ENCODE measurements around the gene FNBP1. TPM values are rescaled to one million over a fixed set of nuclear protein-coding genes. Genes with fewer than 3 reads are reported as not detected.

Gene FNBP1
- polyA plus RNA-seq, 2 of the 4 experiments (the other 2 are of a cell fraction): 10.6 to 15.6 TPM

DNA sequence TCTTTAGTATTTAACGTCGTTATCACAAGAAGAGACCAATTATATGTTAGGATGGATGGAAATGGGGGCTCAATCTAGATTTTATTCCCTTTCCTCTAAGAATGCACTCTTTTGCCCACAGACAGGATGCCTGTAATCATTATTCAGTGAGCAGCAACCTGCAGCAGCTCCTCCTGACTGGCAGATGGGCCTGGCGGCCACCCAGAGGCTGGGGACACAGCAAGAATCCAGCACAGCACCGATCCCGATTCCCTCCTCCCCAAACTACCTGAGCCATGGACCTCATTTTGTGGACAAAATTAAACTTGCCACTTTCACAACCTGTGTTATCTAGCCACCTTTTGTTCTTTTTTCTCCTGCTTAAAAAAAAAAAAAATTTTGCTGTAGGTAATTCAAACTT lies 106.8 kb downstream of the FNBP1 start:
- no peak for DNase-seq (ENCODE audit: low read depth in 1 of 2, low spot score in 1 of 2)
- Histone ChIP-seq H3K27ac (no peak overlapping the region), H3K4me2 (no peak overlapping the region), H3K4me3 (no peak overlapping the region), H3K4me1 (0 out of 3 replicates have a peak, but pooled peaks cover 4% of the 10 kb centered on the region), H3K9me3 (peaks cover 3% of the 10 kb centered on the region; the same call in 2 of the 3 replicates)
- FAIRE-seq: no peak
- ChIA-PET CTCF (no interaction called here), POLR2A (no interaction called here)
- ATAC-seq: no peak
- 77% methylated on average over 5 of the region's 5 CpGs for WGBS (ENCODE audit: missing lambda C conversion rate)
- TF ChIP-seq POLR2A (IDR thresholded peaks at IDR 0.05; ENCODE audit: low read length) (no peak), MAFK (IDR thresholded peaks at IDR 0.05; ENCODE audit: partially characterized antibody) (no peak), GATA3 (IDR thresholded peaks at IDR 0.05; ENCODE audit: borderline replicate concordance) (no peak), CBX2 (IDR thresholded peaks at IDR 0.05; ENCODE audit: borderline replicate concordance, low read depth) (no peak), HOXA7 (CRISPR knock-in tag; IDR thresholded peaks at IDR 0.05) (no peak), EP300 (IDR thresholded peaks at IDR 0.05) (no peak), USF2 (IDR thresholded peaks at IDR 0.05) (no peak), MYC (IDR thresholded peaks at IDR 0.05; ENCODE audit: borderline replicate concordance, low read length) (no peak), ZFP36 (IDR thresholded peaks at IDR 0.05; ENCODE audit: borderline replicate concordance, partially characterized antibody) (no peak), CHD4 (IDR thresholded peaks at IDR 0.05; ENCODE audit: borderline replicate concordance) (no peak), SREBF2 (IDR thresholded peaks at IDR 0.05) (no peak), MAZ (IDR thresholded peaks at IDR 0.05; ENCODE audit: borderline replicate concordance, low read depth, low read length) (no peak)

GRCh38 chr9:129934780-129935179 lies 108.2 kb downstream of the FNBP1 start:
- ChIA-PET POLR2A (interaction anchor here (0.7 kb wide), 1 partner anchor 561 kb away, joined by 5 read pairs; no protein-coding TSS in a partner anchor), CTCF (no interaction called here)
- WGBS (ENCODE audit: missing lambda C conversion rate): 87% methylated on average over 5 of the region's 5 CpGs
- DNase-seq (ENCODE audit: low read depth in 1 of 2, low spot score in 1 of 2) (no peak), ATAC-seq (no peak), FAIRE-seq (no peak)
- no peak overlapping the region for H3K4me3 ChIP-seq
- no peak overlapping the region for H3K4me2 ChIP-seq
- H3K9me3 ChIP-seq: no peaks in the 10 kb centered on the region
- TF ChIP-seq POLR2A (IDR thresholded peaks at IDR 0.05; ENCODE audit: low read length): no peak
- TF ChIP-seq EHF (CRISPR knock-in tag; IDR thresholded peaks at IDR 0.05): no peak
- no peak for TF ChIP-seq PBX3 (IDR thresholded peaks at IDR 0.05)
- no peak for TF ChIP-seq ZC3H11A (IDR thresholded peaks at IDR 0.05)
- TF ChIP-seq HMGXB4 (CRISPR knock-in tag; IDR thresholded peaks at IDR 0.05; ENCODE audit: borderline replicate concordance): no peak
- TF ChIP-seq HES2 (IDR thresholded peaks at IDR 0.05): no peak
- no peak for TF ChIP-seq PHF8 (IDR thresholded peaks at IDR 0.05; ENCODE audit: borderline replicate concordance, low read depth)
- no peak for TF ChIP-seq CHD4 (IDR thresholded peaks at IDR 0.05; ENCODE audit: borderline replicate concordance)
- TF ChIP-seq MAX (IDR thresholded peaks at IDR 0.05): no peak
- TF ChIP-seq EP300 (IDR thresholded peaks at IDR 0.05): no peak
- TF ChIP-seq MAFK (IDR thresholded peaks at IDR 0.05; ENCODE audit: partially characterized antibody): no peak
- TF ChIP-seq ZNF302 (CRISPR knock-in tag; IDR thresholded peaks at IDR 0.05): no peak
- TF ChIP-seq, protein P1, sequence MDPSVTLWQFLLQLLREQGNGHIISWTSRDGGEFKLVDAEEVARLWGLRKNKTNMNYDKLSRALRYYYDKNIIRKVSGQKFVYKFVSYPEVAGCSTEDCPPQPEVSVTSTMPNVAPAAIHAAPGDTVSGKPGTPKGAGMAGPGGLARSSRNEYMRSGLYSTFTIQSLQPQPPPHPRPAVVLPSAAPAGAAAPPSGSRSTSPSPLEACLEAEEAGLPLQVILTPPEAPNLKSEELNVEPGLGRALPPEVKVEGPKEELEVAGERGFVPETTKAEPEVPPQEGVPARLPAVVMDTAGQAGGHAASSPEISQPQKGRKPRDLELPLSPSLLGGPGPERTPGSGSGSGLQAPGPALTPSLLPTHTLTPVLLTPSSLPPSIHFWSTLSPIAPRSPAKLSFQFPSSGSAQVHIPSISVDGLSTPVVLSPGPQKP (IDR thresholded peaks at IDR 0.05; ENCODE audit: low read depth, low read length): no peak
- TF ChIP-seq KDM1A (IDR thresholded peaks at IDR 0.05; ENCODE audit: low read depth): no peak
- no peak for TF ChIP-seq ESRRA (IDR thresholded peaks at IDR 0.05; ENCODE audit: borderline replicate concordance, low read length)
- TF ChIP-seq NPAS2 (CRISPR knock-in tag; IDR thresholded peaks at IDR 0.05; ENCODE audit: borderline replicate concordance): no peak
- no peak for TF ChIP-seq ZFP36 (IDR thresholded peaks at IDR 0.05; ENCODE audit: borderline replicate concordance, partially characterized antibody)
- no peak for TF ChIP-seq ATOH8 (CRISPR knock-in tag; IDR thresholded peaks at IDR 0.05; ENCODE audit: low read depth)
- TF ChIP-seq, protein P2, sequence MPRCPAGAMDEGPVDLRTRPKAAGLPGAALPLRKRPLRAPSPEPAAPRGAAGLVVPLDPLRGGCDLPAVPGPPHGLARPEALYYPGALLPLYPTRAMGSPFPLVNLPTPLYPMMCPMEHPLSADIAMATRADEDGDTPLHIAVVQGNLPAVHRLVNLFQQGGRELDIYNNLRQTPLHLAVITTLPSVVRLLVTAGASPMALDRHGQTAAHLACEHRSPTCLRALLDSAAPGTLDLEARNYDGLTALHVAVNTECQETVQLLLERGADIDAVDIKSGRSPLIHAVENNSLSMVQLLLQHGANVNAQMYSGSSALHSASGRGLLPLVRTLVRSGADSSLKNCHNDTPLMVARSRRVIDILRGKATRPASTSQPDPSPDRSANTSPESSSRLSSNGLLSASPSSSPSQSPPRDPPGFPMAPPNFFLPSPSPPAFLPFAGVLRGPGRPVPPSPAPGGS (IDR thresholded peaks at IDR 0.05): no peak
- TF ChIP-seq JUNB (IDR thresholded peaks at IDR 0.05): no peak
- H3K27ac ChIP-seq: no peak overlapping the region
- H3K4me1 ChIP-seq: 0 out of 3 replicates have a peak, but pooled peaks cover 4% of the 10 kb centered on the region
